Measurements from ENCODE around the gene TMEM203. TPM values are rescaled to one million over a fixed set of nuclear protein-coding genes. Genes with fewer than 3 reads are reported as not detected.

TMEM203 gene
- total RNA-seq, 1 donor from 2014 or later: 36.2 TPM

DNA sequence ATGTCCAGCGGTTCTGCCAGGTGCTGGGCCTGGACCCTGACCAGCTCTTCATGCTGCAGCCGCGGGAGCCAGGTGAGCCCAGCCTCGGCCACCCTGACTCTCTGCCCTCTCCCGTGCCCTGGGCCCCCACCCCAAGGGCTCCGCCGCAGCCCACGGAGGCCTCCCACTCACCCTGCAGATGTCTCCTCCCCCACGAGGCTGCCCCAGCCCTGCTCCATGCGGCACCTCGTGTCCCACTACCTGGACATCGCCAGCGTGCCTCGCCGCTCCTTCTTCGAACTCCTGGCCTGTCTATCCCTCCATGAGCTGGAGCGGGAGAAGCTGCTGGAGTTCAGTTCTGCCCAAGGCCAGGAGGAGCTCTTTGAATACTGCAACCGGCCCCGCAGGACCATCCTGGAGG lies 9.2 kb upstream of the TMEM203 start:
- no peak for DNase-seq (ENCODE audit: low spot score, unreplicated experiment)
- Mint-ChIP-seq H3K9me3 (ENCODE audit: low read depth) (no peaks in the 10 kb centered on the region), H3K4me3 (ENCODE audit: low read depth) (no peak overlapping the region), H3K27ac (no peak overlapping the region), H3K4me1 (ENCODE audit: low read depth) (peaks cover 10% of the 10 kb centered on the region), H3K36me3 (ENCODE audit: insufficient read depth) (peaks cover 4% of the 10 kb centered on the region), H3K27me3 (no peaks in the 10 kb centered on the region)
- no peak for TF ChIP-seq CTCF (IDR thresholded peaks at IDR 0.05; ENCODE audit: unreplicated experiment)

- Mint-ChIP-seq H3K27ac (no peak overlapping the region), H3K4me1 (ENCODE audit: low read depth) (peaks cover 2% of the 10 kb centered on the region), H3K36me3 (ENCODE audit: insufficient read depth) (peaks cover 3% of the 10 kb centered on the region), H3K4me3 (ENCODE audit: low read depth) (no peak overlapping the region), H3K9me3 (ENCODE audit: low read depth) (no peaks in the 10 kb centered on the region), H3K27me3 (no peaks in the 10 kb centered on the region)
- TF ChIP-seq CTCF (IDR thresholded peaks at IDR 0.05; ENCODE audit: unreplicated experiment): no peak
- no peak for DNase-seq (ENCODE audit: low spot score, unreplicated experiment)
These were observed 8.0 kb upstream of the TMEM203 start for GRCh38 chr9:137213160-137214060.

DNA sequence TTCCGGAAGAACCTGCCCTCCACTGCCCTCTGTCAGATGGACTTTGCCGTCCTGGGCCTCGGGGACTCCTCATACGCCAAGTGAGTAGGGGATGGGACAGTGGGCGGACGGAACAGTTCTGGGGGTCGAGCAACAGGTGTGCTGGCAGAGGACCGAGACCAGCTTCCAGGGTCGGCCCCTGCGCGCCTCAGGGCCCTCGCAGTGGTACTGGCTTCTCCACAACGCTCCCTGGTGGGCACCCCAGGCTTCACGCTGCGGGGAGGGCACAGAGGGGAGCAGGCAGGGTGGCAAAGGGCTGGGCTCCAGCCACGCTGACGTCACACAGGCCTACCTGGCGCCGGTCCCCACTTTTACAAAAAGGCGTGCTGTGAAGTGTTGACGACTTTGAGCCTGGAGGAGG lies 7.1 kb upstream of the TMEM203 start:
- no peak for DNase-seq (ENCODE audit: low spot score, unreplicated experiment)
- H3K9me3 Mint-ChIP-seq (ENCODE audit: low read depth): no peaks in the 10 kb centered on the region
- no peak overlapping the region for H3K4me3 Mint-ChIP-seq (ENCODE audit: low read depth)
- H3K27ac Mint-ChIP-seq: no peak overlapping the region
- no peak for TF ChIP-seq CTCF (IDR thresholded peaks at IDR 0.05; ENCODE audit: unreplicated experiment)
- no peaks in the 10 kb centered on the region for H3K27me3 Mint-ChIP-seq
- H3K36me3 Mint-ChIP-seq (ENCODE audit: insufficient read depth): peaks cover 4% of the 10 kb centered on the region
- H3K4me1 Mint-ChIP-seq (ENCODE audit: low read depth): peaks cover 1% of the 10 kb centered on the region

DNA sequence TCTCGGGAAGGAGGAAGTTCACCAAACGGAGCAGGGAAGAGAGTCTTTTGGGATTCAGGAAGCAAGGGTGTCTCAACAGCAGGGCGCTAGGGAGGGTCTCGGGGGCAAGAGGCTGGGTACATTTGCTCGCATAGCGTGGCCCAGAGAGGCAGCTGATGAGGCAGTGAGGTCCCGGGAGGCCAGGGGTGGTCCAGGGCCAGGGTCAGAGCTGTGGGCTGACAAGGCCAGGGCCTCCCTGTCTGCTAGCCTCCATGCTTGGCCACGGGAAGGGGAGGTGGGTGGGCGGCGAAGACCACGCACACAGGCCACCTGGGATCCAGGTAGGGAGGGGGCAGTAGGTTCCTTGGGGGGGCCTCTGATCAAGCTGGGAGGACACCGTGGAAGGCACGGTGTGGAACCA lies 6.1 kb upstream of the TMEM203 start:
- Mint-ChIP-seq H3K4me3 (ENCODE audit: low read depth) (no peak overlapping the region), H3K9me3 (ENCODE audit: low read depth) (no peaks in the 10 kb centered on the region), H3K27ac (no peak overlapping the region), H3K36me3 (ENCODE audit: insufficient read depth) (peaks cover 6% of the 10 kb centered on the region), H3K4me1 (ENCODE audit: low read depth) (peaks cover under 1% of the 10 kb centered on the region), H3K27me3 (no peaks in the 10 kb centered on the region)
- no peak for TF ChIP-seq CTCF (IDR thresholded peaks at IDR 0.05; ENCODE audit: unreplicated experiment)
- no peak for DNase-seq (ENCODE audit: low spot score, unreplicated experiment)

GRCh38 chr9:137206602-137207001 lies 1.2 kb upstream of the TMEM203 start:
- Mint-ChIP-seq H3K4me3 (ENCODE audit: low read depth) (peak overlapping the region; percentile 93), H3K9me3 (ENCODE audit: low read depth) (no peaks in the 10 kb centered on the region), H3K27me3 (no peaks in the 10 kb centered on the region), H3K4me1 (ENCODE audit: low read depth) (peaks cover 21% of the 10 kb centered on the region), H3K27ac (peak overlapping the region; percentile 92), H3K36me3 (ENCODE audit: insufficient read depth) (peaks cover 5% of the 10 kb centered on the region)
- no peak for TF ChIP-seq CTCF (IDR thresholded peaks at IDR 0.05; ENCODE audit: unreplicated experiment)
- no peak for DNase-seq (ENCODE audit: low spot score, unreplicated experiment)
